NCI-H460 (cell line): ENCODE results near the gene B4GALNT1. TPM values are rescaled to one million over a fixed set of nuclear protein-coding genes. Genes with fewer than 3 reads are reported as not detected.
A peak's percentile ranks its signal among the peaks of the same experiment; 100 is the strongest.
"Not testable (repeated sequence)": the region's sequence is repeated elsewhere in the genome, so short reads cannot be mapped to it uniquely, and the experiment has no call there.

ENCODE experiments used
- DNase-seq: peaks from one replicate; pipeline ENCODE4 v3.0.0-alpha.2; 2016; ENCODE audit warnings: low read depth; ENCODE audit errors: extremely low read depth
- total RNA-seq: library from RNA; depleted of rRNA; stranded (reverse); fragments of >200 nt; shearing (Covaris generic); gene quantifications from 2 replicates; pipeline ENCODE4 v1.2.3, GENCODE V29; 2014; rRNA removed

B4GALNT1 gene
- total RNA-seq, 1 experiment from 2014 or later = 43.1 TPM

GRCh38 chr12:57588951-57589610 lies 43.9 kb downstream of the B4GALNT1 start:
- DNase-seq = not testable (repeated sequence)

DNA sequence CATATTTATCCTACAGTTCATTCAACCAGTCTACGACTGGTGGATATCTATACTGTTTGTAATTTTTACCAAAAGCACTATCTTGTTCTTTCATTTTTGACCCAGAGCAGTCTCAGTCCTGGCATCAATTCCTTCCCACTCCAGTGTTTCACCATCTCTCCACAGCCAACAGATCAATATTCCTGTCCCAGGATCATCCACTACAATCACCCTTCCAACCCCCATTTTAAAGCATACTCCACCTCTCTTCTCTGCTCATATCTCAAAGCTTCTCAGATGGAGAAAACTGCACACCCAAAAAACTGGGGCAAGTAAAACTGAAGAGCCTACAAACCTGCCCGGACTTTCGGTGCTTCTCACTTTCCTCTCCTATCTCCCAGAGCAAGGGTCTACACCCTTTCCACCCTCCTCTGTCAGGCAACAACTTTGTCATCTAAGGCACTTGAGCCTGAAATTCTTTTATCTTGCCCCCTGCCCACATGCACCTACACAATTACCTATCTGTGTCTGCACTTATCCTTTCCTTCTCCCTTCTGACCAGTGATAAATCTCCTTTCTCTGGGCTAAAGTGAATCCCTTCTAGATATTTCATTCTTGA lies 46.1 kb downstream of the B4GALNT1 start:
- no peak for DNase-seq

DNA sequence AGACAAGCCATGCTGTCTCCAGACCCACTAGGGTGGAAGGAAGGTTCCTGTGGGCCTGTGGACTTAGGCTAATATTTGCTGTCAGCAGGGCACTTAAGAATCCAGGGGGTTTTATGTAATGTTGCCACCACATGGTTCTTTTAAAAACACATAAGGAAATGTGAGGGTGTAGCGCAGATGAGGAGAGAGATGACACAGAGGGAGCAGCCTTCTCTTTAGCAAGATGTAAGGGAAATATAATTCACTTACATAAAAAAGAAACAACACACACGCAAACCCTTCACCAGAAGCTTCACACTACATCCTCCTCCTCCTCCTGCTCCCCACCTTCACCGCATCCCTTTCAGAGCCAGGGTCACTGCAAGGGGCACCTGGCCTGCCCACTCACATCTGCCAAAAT lies 46.9 kb downstream of the B4GALNT1 start:
- no peak for DNase-seq

- no peak for DNase-seq
Measured at GRCh38 chr12:57585156-57585555, 47.8 kb downstream of the B4GALNT1 start.

DNA sequence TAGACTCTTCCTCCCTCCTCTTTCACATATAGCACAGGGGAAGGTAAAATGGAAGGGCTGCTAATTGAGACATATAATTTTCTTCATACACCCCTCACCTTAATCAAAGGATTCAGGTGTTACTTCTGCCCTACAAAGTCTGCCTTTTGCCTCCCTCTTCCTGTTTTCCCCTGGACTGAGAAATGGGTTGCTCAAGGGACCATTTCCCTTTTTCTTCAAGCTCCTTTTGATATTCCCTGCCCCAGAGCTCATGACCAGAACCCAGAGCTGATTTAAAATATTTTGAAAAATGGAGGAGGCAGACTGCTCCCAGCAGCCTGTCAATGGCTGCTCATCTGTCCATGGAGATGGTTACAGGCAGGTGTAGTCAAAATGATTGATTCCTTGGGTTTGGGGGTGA lies 48.3 kb downstream of the B4GALNT1 start:
- no peak for DNase-seq

- no peak for DNase-seq
Measured at GRCh38 chr12:57584050-57584449, 49.0 kb downstream of the B4GALNT1 start.

DNA sequence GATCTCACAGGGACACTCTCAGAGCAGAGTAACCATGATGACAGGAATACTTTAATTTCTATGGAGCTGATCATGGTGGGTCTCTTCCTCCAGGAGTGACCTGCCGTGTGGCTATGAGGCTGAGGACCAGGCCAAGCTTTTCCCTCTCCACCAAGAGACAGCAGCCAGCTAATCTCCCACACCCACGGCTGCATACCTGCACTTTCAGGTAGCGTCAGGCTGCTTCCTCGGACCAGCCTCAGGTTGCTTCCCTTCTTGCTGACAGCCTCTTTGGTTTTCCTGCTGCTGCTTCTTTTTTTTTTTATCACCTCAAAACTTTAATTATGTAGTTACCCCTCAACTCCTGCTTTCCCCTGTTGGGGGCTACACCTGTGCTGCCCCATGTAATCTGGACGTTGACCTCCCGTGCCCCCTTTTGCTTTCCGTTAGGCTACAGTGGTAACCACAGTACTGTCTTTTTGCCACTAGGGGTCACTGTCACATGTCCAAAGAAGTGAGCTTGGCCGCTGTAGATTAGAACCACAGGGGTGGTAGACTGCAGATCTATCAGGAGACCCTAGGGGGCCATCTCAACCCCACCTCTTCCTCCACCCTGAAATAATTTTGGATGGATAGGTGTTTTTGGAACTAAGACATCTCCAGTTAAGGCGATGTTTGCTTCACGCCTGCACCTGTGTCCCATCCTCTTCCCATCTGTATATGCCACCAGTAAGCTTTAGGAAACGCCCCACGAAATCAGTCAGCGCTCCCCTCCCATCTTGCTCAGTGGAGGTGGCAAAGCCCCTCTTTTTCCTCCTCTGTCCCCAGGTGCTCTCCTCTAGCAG lies 49.8 kb downstream of the B4GALNT1 start:
- DNase-seq = peak; percentile 81

- DNase-seq = no peak
Measured at GRCh38 chr12:57582440-57582839, 50.6 kb downstream of the B4GALNT1 start.

GRCh38 chr12:57581802-57582201 lies 51.2 kb downstream of the B4GALNT1 start:
- no peak for DNase-seq

DNA sequence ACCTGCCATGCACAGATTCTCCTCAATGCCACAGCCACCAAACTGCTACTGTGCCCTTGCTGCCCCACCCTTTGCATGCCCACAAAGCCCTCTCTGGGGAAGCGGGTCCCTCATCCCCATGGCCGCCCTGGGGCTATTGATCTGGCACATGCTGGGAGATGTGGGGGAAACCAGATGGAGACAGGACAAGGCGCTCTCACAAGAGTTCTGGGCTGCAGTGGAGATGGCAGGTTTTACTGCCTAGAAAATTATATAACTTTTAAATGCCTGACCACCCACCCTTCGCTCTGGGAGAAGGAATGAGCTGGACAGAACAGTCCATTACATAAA lies 52.6 kb downstream of the B4GALNT1 start:
- no peak for DNase-seq

DNA sequence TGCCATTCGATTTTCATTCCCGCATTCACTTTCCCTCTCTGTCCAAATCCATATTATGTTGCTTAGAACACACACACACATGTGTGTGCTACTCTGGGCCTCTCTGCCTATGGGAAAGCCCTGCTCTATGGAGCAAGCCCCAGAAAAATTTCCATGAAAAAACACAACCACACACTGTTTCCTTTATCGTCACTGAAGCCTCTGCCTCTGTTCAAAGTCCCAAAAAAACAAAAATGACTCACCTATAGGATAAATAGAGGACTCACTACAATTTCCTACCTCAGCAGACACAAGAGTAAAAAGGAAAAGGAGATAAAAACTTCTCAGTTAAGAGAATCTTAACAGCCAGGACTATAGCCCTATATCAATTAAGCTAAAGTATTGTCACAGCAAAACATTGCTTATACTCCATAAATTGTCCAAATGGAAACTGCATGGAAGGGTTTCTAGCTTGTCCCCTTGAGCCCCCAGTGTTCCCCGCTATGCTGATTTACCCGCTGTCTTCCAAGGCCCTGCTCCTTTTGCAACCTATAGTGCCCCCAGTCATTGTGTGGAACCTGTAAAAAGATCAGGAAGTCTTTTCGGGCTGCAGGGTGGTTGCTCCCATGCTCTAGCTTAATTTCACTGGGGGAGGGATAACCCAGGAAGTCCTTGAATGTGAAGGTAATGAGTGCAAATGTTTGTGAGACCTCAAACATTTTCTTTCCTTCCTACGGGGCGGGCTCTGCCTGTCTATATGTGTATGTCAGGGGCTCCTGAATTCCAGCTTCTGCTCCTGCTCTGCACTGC lies 53.1 kb downstream of the B4GALNT1 start:
- no peak for DNase-seq

DNA sequence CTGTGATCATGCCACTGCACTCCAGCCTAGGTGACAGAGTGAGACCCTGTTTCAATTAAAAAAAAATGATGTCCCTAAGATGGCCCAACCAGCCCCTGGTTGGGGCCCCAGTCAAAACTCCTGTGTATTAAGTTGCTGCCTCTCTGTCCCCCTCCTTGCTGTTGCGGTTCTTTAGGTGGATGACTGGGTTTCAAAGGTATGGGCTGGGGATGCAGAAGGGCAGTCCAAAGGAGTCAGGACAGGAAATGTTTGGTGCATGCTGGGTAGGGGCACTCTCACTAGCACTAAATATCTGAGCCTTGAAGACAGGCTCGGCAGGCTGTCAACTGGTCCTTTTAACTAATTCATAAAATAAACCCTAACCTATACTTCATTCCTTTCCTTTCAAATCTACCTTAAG lies 54.0 kb downstream of the B4GALNT1 start:
- DNase-seq = no peak

GRCh38 chr12:57577981-57578758 lies 54.8 kb downstream of the B4GALNT1 start:
- DNase-seq = no peak

- no peak for DNase-seq
Measured at GRCh38 chr12:57576613-57577160, 56.3 kb downstream of the B4GALNT1 start.

Other genes starting within 250 kb of the B4GALNT1 start
- 24.4 and 24.6 TPM in 2 replicates for gene R3HDM2, start 202.2 kb downstream of the B4GALNT1 start, total RNA-seq
- gene INHBC, start 198.4 kb downstream of the B4GALNT1 start, total RNA-seq = not detected in 2 replicates
- 1.3 and 2.2 TPM in 2 replicates for gene INHBE, start 177.9 kb downstream of the B4GALNT1 start, total RNA-seq
- gene GLI1, start 173.4 kb downstream of the B4GALNT1 start, total RNA-seq = 0.20 and 5.0 TPM in 2 replicates
- gene ARHGAP9, start 153.3 kb downstream of the B4GALNT1 start, total RNA-seq = not detected in 2 replicates
- gene MARS1, start 145.1 kb downstream of the B4GALNT1 start, total RNA-seq = 277 and 346 TPM in 2 replicates
- 194 and 202 TPM in 2 replicates for gene DDIT3, start 112.7 kb downstream of the B4GALNT1 start, total RNA-seq
- 8.3 and 10.0 TPM in 2 replicates for gene MBD6, start 110.4 kb downstream of the B4GALNT1 start, total RNA-seq
- gene DCTN2, start 86.0 kb downstream of the B4GALNT1 start, total RNA-seq = 72.8 and 76.1 TPM in 2 replicates
- gene KIF5A, start 83.2 kb downstream of the B4GALNT1 start, total RNA-seq = 0.07 and 0.09 TPM in 2 replicates
- gene PIP4K2C, start 42.0 kb downstream of the B4GALNT1 start, total RNA-seq = 34.6 and 39.8 TPM in 2 replicates
- gene DTX3, start 28.4 kb downstream of the B4GALNT1 start, total RNA-seq = 22.0 and 27.4 TPM in 2 replicates
- 9.2 and 13.1 TPM in 2 replicates for gene ARHGEF25, start 21.8 kb downstream of the B4GALNT1 start, total RNA-seq
- 214 and 232 TPM in 2 replicates for gene OS9, start 60.9 kb upstream of the B4GALNT1 start, total RNA-seq
- gene AGAP2, start 105.5 kb upstream of the B4GALNT1 start, total RNA-seq = 0.06 TPM in 1 of 2 replicates, not detected in the other
- gene TSPAN31, start 111.8 kb upstream of the B4GALNT1 start, total RNA-seq = 44.4 and 49.9 TPM in 2 replicates
- gene CDK4, start 119.1 kb upstream of the B4GALNT1 start, total RNA-seq = 115 and 116 TPM in 2 replicates
- gene MARCHF9, start 121.9 kb upstream of the B4GALNT1 start, total RNA-seq = 3.6 and 3.8 TPM in 2 replicates
- gene CYP27B1, start 133.9 kb upstream of the B4GALNT1 start, total RNA-seq = 5.1 and 5.4 TPM in 2 replicates
- gene METTL1, start 138.9 kb upstream of the B4GALNT1 start, total RNA-seq = 14.2 and 23.3 TPM in 2 replicates
- gene EEF1AKMT3, start 139.4 kb upstream of the B4GALNT1 start, total RNA-seq = 5.9 and 6.8 TPM in 2 replicates
- gene TSFM, start 149.6 kb upstream of the B4GALNT1 start, total RNA-seq = 42.2 and 53.8 TPM in 2 replicates
- 0.67 and 0.72 TPM in 2 replicates for gene AVIL, start 185.5 kb upstream of the B4GALNT1 start, total RNA-seq
- 38.2 and 43.6 TPM in 2 replicates for gene CTDSP2, start 213.5 kb upstream of the B4GALNT1 start, total RNA-seq